Mucosa of descending colon (tissue), 3 donors: Measurements from ENCODE around the gene ACHE. TPM values are rescaled to one million over a fixed set of nuclear protein-coding genes. Genes with fewer than 3 reads are reported as not detected.

Source experiments
- ATAC-seq: fragments of 200-7000 bp; cut with Tn5 transposase; one replicate; pipeline ENCODE4 v1.9.1; 2020; ENCODE audit warnings: mild to moderate bottlenecking, moderate library complexity
- DNase-seq, 3 donors: peaks; one replicate each; pipeline ENCODE4 v3.0.0-alpha.2; 2020
- H3K36me3 ChIP-seq: fragments of 200-600 bp; one replicate; pipeline ENCODE4 v1.8.0; 2021; ENCODE audit warnings: low read depth, mild to moderate bottlenecking
- H3K4me1 ChIP-seq: fragments of 200-600 bp; one replicate; pipeline ENCODE4 v1.8.0; 2021; ENCODE audit warnings: low read depth, mild to moderate bottlenecking
- H3K4me3 ChIP-seq: fragments of 200-600 bp; one replicate; pipeline ENCODE4 v1.8.0; 2021; ENCODE audit warnings: mild to moderate bottlenecking
- H3K9me3 ChIP-seq: fragments of 200-600 bp; one replicate; pipeline ENCODE4 v1.8.0; 2021; ENCODE audit warnings: mild to moderate bottlenecking
- CTCF ChIP-seq: fragments of 200-600 bp; IDR thresholded peaks from one replicate; pipeline ENCODE4 v1.8.0; 2022; ENCODE audit warnings: antibody characterized with exemption, mild to moderate bottlenecking
- intact Hi-C, 2 donors: fragments of 100-400 bp; cut with DNase I in 1 of 2; cut with micrococcal nuclease in 1 of 2; formaldehyde crosslinking; loops; one replicate each; pipeline versions ENCODE4 v1.11.0 to v1.11.1; 2022; cut with DNase I, micrococcal nuclease
- microRNA-seq: library from miRNA; unstranded; fragments of <30 nt; microRNA quantifications from one replicate; pipeline ENCODE4, GENCODE V29; 2019
- total RNA-seq, 3 donors: library from RNA; stranded (reverse); fragmentation: NEBNext Ultra II Directional in 2 of 3; extraction: Animal tissue kit (Norgen Biotek cat#: 25700) in 2 of 3; gene quantifications; one replicate each; pipeline versions ENCODE4 v1.2.1 to v1.2.4, GENCODE V29; 2021 to 2023
- donor health status: DM: no; HTN: no; CAD: no; lungs with moderate emphysema.
- donor health status: DM: no; HTN: no; CAD: no.
- donor health status: DM: no; HTN: yes; CAD: no.

ACHE gene
- total RNA-seq, 3 donors from 2014 or later: 16.2 to 41.4 (median 20.9) TPM

GRCh38 chr7:100854146-100854895 lies 41.4 kb downstream of the ACHE start:
- intact Hi-C loops: loop anchor here (5.0 to 10.0 kb wide), 2 partner anchors 52 to 60 kb away; no protein-coding TSS in a partner anchor
- no peaks in the 10 kb centered on the region for H3K9me3 ChIP-seq
- no peak overlapping the region for H3K4me3 ChIP-seq
- H3K36me3 ChIP-seq: no peaks in the 10 kb centered on the region
- peaks cover 17% of the 10 kb centered on the region for H3K4me1 ChIP-seq
- ATAC-seq (no peak), DNase-seq (peak in 2 of 3 donors; percentile 22 to 46)
- TF ChIP-seq CTCF: no peak

GRCh38 chr7:100852048-100852872 lies 43.4 kb downstream of the ACHE start, which contains the start of gene SLC12A9:
Gene SLC12A9 (plus strand): TSS chr7:100852713. CDS start chr7:100854198, 1,485 bp downstream.
- no peaks in the 10 kb centered on the region for H3K9me3 ChIP-seq
- peak within 1 kb of the TSS; percentile 34 for H3K4me3 ChIP-seq
- peaks cover 17% of the 10 kb centered on the region for H3K4me1 ChIP-seq
- DNase-seq: peak; percentile 94 to 95 (median 95)
- TF ChIP-seq CTCF: peak; percentile 88
- intact Hi-C loops: loop anchor here (5.0 to 10.0 kb wide), 2 partner anchors 50 to 57 kb away; no protein-coding TSS in a partner anchor
- H3K36me3 ChIP-seq: no peaks in the 10 kb centered on the region
- ATAC-seq: peak; percentile 99

- Histone ChIP-seq H3K4me3 (no peak overlapping the region), H3K36me3 (no peaks in the 10 kb centered on the region), H3K4me1 (peaks cover 7% of the 10 kb centered on the region), H3K9me3 (no peaks in the 10 kb centered on the region)
- DNase-seq: no peak
- intact Hi-C loops: no loop called here
- no peak for ATAC-seq
- no peak for TF ChIP-seq CTCF
Observed at GRCh38 chr7:100847360-100847759, 48.3 kb downstream of the ACHE start.

GRCh38 chr7:100840470-100841100 lies 55.1 kb downstream of the ACHE start:
- no peak for TF ChIP-seq CTCF
- H3K36me3 ChIP-seq: no peaks in the 10 kb centered on the region
- no peak overlapping the region for H3K4me3 ChIP-seq
- no peak for ATAC-seq
- peaks cover 11% of the 10 kb centered on the region for H3K4me1 ChIP-seq
- DNase-seq: no peak
- intact Hi-C loops: no loop called here
- no peaks in the 10 kb centered on the region for H3K9me3 ChIP-seq

Small RNA genes lying within 50 kb of the gene (microRNA-seq; reads per million reads assigned to microRNA genes)
- not detected for gene MIR6875

Other genes with a start within 250 kb of the ACHE start
- gene ACTL6B, start 239.4 kb downstream of the ACHE start, total RNA-seq: 1 to 10 TPM in 1 of 3 donors, not detected in 2; 1.2 TPM
- 100 to 1,000 TPM; 197 to 257 (median 232) TPM for gene GNB2, start 222.1 kb downstream of the ACHE start, total RNA-seq
- 10 to 100 TPM; 34.6 to 49.8 (median 48.1) TPM for gene GIGYF1, start 201.6 kb downstream of the ACHE start, total RNA-seq
- gene POP7, start 189.8 kb downstream of the ACHE start, total RNA-seq: 10 to 100 TPM; 24.8 to 28.9 (median 26.8) TPM
- not detected for gene EPO, start 175.4 kb downstream of the ACHE start, total RNA-seq
- gene ZAN, start 162.3 kb downstream of the ACHE start, total RNA-seq: not detected
- 10 to 100 TPM; 31.2 to 42.4 (median 38.9) TPM for gene EPHB4, start 68.4 kb downstream of the ACHE start, total RNA-seq
- gene SLC12A9, start 43.2 kb downstream of the ACHE start, total RNA-seq: 10 to 100 TPM; 27.9 to 34.0 (median 33.5) TPM
- 10 to 100 TPM; 27.8 to 42.7 (median 30.0) TPM for gene TRIP6, start 28.5 kb downstream of the ACHE start, total RNA-seq
- gene SRRT, start 20.8 kb downstream of the ACHE start, total RNA-seq: 100 to 1,000 TPM; 112 to 129 (median 120) TPM
- 1 to 10 TPM; 2.1 to 3.4 (median 3.0) TPM for gene UFSP1, start 6.2 kb downstream of the ACHE start, total RNA-seq
- 100 to 1,000 TPM in 2 of 3 donors, 10 to 100 TPM in 1; 57.6 to 184 (median 105) TPM for gene MUC3A, start 53.6 kb upstream of the ACHE start, total RNA-seq
- gene MUC12, start 73.7 kb upstream of the ACHE start, total RNA-seq: 100 to 1,000 TPM; 357 to 848 (median 814) TPM
- gene MUC17, start 124.2 kb upstream of the ACHE start, total RNA-seq: 10 to 100 TPM; 12.4 to 28.4 (median 22.2) TPM
- 10 to 100 TPM; 47.9 to 55.3 (median 53.9) TPM for gene TRIM56, start 189.6 kb upstream of the ACHE start, total RNA-seq
- gene SERPINE1, start 231.2 kb upstream of the ACHE start, total RNA-seq: 1 to 10 TPM in 2 of 3 donors, under 1 TPM in 1; 0.55 to 2.9 (median 1.6) TPM